Upper lobe of left lung (tissue), 6 donors: Measurements from ENCODE around the gene PTPN1. TPM values are rescaled to one million over a fixed set of nuclear protein-coding genes. Genes with fewer than 3 reads are reported as not detected.
"Not testable (repeated sequence)": the region's sequence is repeated elsewhere in the genome, so short reads cannot be mapped to it uniquely, and the experiment has no call there.

ENCODE experiments used
- ATAC-seq, 2 donors: fragments of 200-7000 bp; cut with Tn5 transposase; one replicate each; pipeline ENCODE4 v1.9.1; 2022; ENCODE audit warnings: mild to moderate bottlenecking in 2 of 2, moderate library complexity in 2 of 2; ENCODE audit not compliant: low FRiP score in 2 of 2
- DNase-seq, 2 donors: peaks; one replicate each; pipeline ENCODE4 v3.0.0-alpha.2; 2019 to 2020
- H3K27ac ChIP-seq, 4 donors: fragments of 200-600 bp; sonication (generic); one replicate each; pipeline ENCODE4 v1.5.1; 2016 to 2019
- H3K27me3 ChIP-seq, 4 donors: fragments of 200-600 bp; sonication (generic); one replicate each; pipeline ENCODE4 v1.5.1; 2017 to 2019
- H3K36me3 ChIP-seq, 4 donors: fragments of 200-600 bp; sonication (generic); one replicate each; pipeline ENCODE4 v1.5.1; 2016 to 2019
- H3K4me1 ChIP-seq, 4 donors: fragments of 200-600 bp; sonication (generic); one replicate each; pipeline ENCODE4 v1.5.1; 2018 to 2019
- H3K4me3 ChIP-seq, 4 donors: fragments of 200-600 bp; sonication (generic); one replicate each; pipeline ENCODE4 v1.5.1; 2017 to 2019; ENCODE audit warnings: mild to moderate bottlenecking in 2 of 4, moderate library complexity in 1 of 4
- H3K9me3 ChIP-seq, 4 donors: fragments of 200-600 bp; sonication (generic); one replicate each; pipeline ENCODE4 v1.5.1; 2018 to 2019
- EP300 ChIP-seq, 4 donors: sonication (generic); formaldehyde crosslinking; IDR thresholded peaks; one replicate each; pipeline ENCODE4 v1.5.1; 2017; ENCODE audit warnings: antibody characterized with exemption in 4 of 4, control low read depth in 2 of 4
- POLR2A ChIP-seq, 4 donors: fragments of 450-650 bp; IDR thresholded peaks; one replicate each; pipeline ENCODE4 v1.5.1; 2016 to 2017; ENCODE audit warnings: antibody characterized with exemption in 4 of 4, mild to moderate bottlenecking in 2 of 4
- POLR2AphosphoS5 ChIP-seq, 2 donors: sonication (generic); formaldehyde crosslinking; IDR thresholded peaks; one replicate each; pipeline ENCODE4 v1.5.1; 2017; ENCODE audit warnings: antibody characterized with exemption in 2 of 2
- WGBS, 2 donors: methylation state at CpG; one replicate each; pipeline ENCODE4 v1.1.5; 2017 to 2018; 5-methylcytosine and 5-hydroxymethylcytosine counted together
- total RNA-seq, 6 donors: library from RNA; depleted of rRNA in 4 of 6; stranded (reverse); fragments of >200 nt in 4 of 6; gene quantifications; one replicate each; pipeline versions ENCODE4 v1.1.0 to v1.2.1, GENCODE V29; 2016 to 2021
- TF ChIP-seq, protein P1 (sequence below), 6 experiments: fragments of 450-650 bp in 4 of 6; fragments of 200-600 bp in 2 of 6; sonication (generic) in 2 of 6; IDR thresholded peaks; one replicate each; pipeline ENCODE4 v1.5.1; 2016 to 2019; ENCODE audit warnings: antibody characterized with exemption in 6 of 6
- donor health status: DM: no; HTN: no; CAD: no; lungs with moderate emphysema.
- donor health status: DM: no; HTN: yes; CAD: no; lungs with severe emphysema.

Gene PTPN1
- total RNA-seq, 6 donors from 2014 or later, result 75.1 to 137 (median 96.1) TPM

DNA sequence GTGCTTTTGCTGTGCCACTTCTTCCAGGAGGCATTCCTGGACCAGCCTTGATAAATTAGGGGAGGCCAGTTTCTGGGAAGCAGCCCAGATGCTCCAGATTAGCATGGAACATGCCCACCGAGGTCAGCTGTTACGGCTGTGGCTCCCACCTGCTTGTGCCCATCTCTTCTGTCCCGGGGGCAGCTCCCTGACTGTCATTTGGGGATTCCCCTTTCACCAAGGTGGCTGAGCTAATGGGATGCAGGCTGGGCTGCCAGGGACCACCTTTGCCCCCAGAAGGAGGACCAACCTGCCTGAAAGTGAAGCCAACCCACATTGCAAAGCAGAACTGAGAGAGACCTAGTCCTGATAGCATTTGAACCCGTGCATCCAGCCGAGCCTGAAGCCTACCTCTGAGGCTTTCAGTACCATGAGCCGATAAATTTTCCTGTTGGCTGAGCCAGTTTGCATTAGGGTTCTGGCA lies 85.3 kb downstream of the PTPN1 start:
- peaks cover 0 to 4% (median 0%) of the 10 kb centered on the region in 4 donors for H3K36me3 ChIP-seq
- H3K4me1 ChIP-seq, result peaks cover 19 to 42% (median 22%) of the 10 kb centered on the region in 4 donors
- ATAC-seq (no peak), DNase-seq (no peak)
- WGBS, 2 donors, result 79 to 82% methylated on average over 2 to 6 of the region's 6 CpGs
- H3K27ac ChIP-seq, result no peak overlapping the region
- no peaks in the 10 kb centered on the region for H3K9me3 ChIP-seq
- no peaks in the 10 kb centered on the region for H3K27me3 ChIP-seq
- H3K4me3 ChIP-seq, result no peak overlapping the region
- TF ChIP-seq POLR2AphosphoS5 (IDR thresholded peaks at IDR 0.05) (peak in 1 of 2 donors; percentile 6), EP300 (IDR thresholded peaks at IDR 0.05) (no peak)

DNA sequence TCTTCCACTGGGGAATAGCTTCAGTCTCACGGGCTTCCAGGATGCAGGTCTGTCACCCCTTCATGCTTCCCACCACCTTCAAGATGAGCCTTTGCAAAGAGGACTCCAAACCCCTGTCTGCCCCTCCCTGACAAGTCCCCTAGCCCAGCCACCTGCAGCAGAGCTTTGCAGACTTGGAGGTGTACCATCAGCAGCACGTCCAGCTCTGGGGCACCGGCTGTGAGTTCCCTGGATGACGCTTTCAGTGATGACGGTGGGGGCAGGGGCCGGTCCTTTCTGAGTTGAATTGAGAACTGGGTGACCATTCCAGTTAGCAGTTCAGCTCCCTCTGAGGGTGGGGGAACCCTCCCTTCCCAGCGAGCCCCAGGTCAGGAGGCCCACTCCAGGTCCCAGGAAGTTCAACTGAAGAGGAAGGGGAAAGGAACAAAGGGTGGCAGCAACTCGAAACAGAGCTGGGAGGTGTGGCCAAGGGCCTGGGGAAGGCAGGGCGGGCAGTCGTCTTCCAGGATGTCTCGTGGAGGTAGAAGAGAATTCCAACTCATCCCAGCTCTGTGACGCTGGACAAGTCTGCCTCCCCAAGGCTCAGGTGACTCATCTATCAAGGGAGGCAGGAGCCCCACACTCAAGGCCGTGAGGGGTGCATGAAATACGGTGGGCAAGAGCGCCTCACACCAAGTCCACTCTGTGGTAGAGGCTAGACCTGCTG lies 86.0 kb downstream of the PTPN1 start:
- peak in 1 of 2 donors; percentile 6 for ATAC-seq
- Histone ChIP-seq H3K9me3 (no peaks in the 10 kb centered on the region), H3K27me3 (no peaks in the 10 kb centered on the region), H3K4me3 (no peak overlapping the region), H3K27ac (no peak overlapping the region), H3K36me3 (no peaks in the 10 kb centered on the region), H3K4me1 (peaks cover 19 to 42% (median 22%) of the 10 kb centered on the region in 4 donors)
- DNase-seq, result no peak
- no peak for TF ChIP-seq EP300 (IDR thresholded peaks at IDR 0.05)
- TF ChIP-seq, protein P1, sequence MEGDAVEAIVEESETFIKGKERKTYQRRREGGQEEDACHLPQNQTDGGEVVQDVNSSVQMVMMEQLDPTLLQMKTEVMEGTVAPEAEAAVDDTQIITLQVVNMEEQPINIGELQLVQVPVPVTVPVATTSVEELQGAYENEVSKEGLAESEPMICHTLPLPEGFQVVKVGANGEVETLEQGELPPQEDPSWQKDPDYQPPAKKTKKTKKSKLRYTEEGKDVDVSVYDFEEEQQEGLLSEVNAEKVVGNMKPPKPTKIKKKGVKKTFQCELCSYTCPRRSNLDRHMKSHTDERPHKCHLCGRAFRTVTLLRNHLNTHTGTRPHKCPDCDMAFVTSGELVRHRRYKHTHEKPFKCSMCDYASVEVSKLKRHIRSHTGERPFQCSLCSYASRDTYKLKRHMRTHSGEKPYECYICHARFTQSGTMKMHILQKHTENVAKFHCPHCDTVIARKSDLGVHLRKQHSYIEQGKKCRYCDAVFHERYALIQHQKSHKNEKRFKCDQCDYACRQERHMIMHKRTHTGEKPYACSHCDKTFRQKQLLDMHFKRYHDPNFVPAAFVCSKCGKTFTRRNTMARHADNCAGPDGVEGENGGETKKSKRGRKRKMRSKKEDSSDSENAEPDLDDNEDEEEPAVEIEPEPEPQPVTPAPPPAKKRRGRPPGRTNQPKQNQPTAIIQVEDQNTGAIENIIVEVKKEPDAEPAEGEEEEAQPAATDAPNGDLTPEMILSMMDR (IDR thresholded peaks at IDR 0.05), result no peak
- TF ChIP-seq POLR2AphosphoS5 (IDR thresholded peaks at IDR 0.05), result no peak
- no peak for TF ChIP-seq POLR2A (IDR thresholded peaks at IDR 0.05)
- 7 to 46% methylated on average over 6 to 15 of the region's 15 CpGs for WGBS, 2 donors

DNA sequence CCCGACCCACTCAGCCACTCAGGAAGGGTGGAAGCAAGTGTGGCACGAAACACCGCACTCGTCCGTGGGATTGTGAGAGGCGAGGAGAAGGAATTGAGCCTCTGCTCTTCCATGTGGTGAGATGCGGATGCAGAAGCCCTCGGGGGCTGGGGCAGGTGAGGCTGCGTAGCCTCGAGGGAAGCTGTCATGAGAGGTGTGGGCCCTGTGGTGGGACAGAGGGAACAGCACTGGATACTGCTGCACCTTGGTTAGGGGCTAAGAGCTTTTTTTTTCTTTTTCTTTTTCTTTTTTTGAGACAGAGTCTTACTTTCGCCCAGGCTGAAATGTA lies 86.5 kb downstream of the PTPN1 start:
- 88 to 92% methylated on average over 10 to 11 of the region's 11 CpGs for WGBS, 2 donors
- H3K27me3 ChIP-seq, result no peaks in the 10 kb centered on the region

DNA sequence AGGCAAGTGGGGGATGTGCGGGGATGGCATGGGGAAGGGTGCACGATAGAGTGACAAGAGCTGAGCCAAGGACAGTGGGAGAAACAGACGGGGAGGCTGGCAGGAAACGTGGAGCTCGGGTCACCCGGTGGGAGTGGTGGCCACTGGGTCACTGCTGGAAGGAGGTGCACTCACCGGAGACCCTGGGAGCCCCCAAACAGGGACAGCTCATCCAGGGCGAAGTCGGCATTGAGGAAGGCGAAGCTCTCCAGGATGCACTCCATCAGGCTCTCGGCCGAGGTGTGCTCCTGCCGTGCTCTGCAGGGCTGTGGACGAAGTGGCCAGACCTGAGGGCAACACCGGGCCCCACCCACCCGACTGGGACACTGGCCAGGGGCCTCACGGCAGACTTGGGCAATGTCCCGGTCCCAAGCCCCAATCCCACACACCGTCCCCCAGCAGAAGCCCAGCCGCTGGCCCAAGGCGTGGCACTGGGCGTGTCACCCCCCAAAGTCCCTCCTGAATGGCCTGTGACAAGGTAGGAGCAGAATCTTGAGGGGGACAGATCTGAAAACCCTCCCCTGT lies 87.3 kb downstream of the PTPN1 start:
- ATAC-seq (peak in 1 of 2 donors; percentile 17), DNase-seq (peak; percentile 51 to 83)
- Histone ChIP-seq H3K4me1 (peaks cover 11 to 31% (median 14%) of the 10 kb centered on the region in 4 donors), H3K36me3 (peaks cover 0 to 10% (median 0%) of the 10 kb centered on the region in 4 donors), H3K9me3 (no peaks in the 10 kb centered on the region), H3K4me3 (no peak overlapping the region), H3K27me3 (no peaks in the 10 kb centered on the region), H3K27ac (no peak overlapping the region)
- peak in 1 of 2 donors; percentile 6 for TF ChIP-seq POLR2AphosphoS5 (IDR thresholded peaks at IDR 0.05)
- TF ChIP-seq EP300 (IDR thresholded peaks at IDR 0.05), result no peak
- 79 to 82% methylated on average over 14 to 22 of the region's 22 CpGs for WGBS, 2 donors

More for the DNA sequence above, 86.5 kb downstream of the PTPN1 start:
- H3K27ac ChIP-seq, result no peak overlapping the region
- TF ChIP-seq POLR2A (IDR thresholded peaks at IDR 0.05) (no peak), EP300 (IDR thresholded peaks at IDR 0.05) (no peak), POLR2AphosphoS5 (IDR thresholded peaks at IDR 0.05) (no peak)
- TF ChIP-seq, protein P1 (IDR thresholded peaks at IDR 0.05), result no peak
- no peak for DNase-seq
- H3K9me3 ChIP-seq, result no peaks in the 10 kb centered on the region
- no peak overlapping the region for H3K4me3 ChIP-seq
- H3K4me1 ChIP-seq, result peaks cover 19 to 39% (median 20%) of the 10 kb centered on the region in 4 donors
- peaks cover 0 to 2% (median 0%) of the 10 kb centered on the region in 4 donors for H3K36me3 ChIP-seq
- no peak for ATAC-seq

GRCh38 chr20:50598074-50598473 lies 87.9 kb downstream of the PTPN1 start:
- TF ChIP-seq, protein P1 (IDR thresholded peaks at IDR 0.05), result no peak
- TF ChIP-seq POLR2AphosphoS5 (IDR thresholded peaks at IDR 0.05), result no peak
- no peak for TF ChIP-seq EP300 (IDR thresholded peaks at IDR 0.05)
- TF ChIP-seq POLR2A (IDR thresholded peaks at IDR 0.05), result no peak
- Histone ChIP-seq H3K36me3 (peaks cover 0 to 10% (median 0%) of the 10 kb centered on the region in 4 donors), H3K27me3 (no peaks in the 10 kb centered on the region), H3K4me1 (peaks cover 7 to 25% (median 10%) of the 10 kb centered on the region in 4 donors), H3K4me3 (no peak overlapping the region), H3K9me3 (no peaks in the 10 kb centered on the region), H3K27ac (no peak overlapping the region)
- 91 to 94% methylated on average over 7 of the region's 7 CpGs for WGBS, 2 donors
- no peak for DNase-seq
- ATAC-seq, result no peak

DNA sequence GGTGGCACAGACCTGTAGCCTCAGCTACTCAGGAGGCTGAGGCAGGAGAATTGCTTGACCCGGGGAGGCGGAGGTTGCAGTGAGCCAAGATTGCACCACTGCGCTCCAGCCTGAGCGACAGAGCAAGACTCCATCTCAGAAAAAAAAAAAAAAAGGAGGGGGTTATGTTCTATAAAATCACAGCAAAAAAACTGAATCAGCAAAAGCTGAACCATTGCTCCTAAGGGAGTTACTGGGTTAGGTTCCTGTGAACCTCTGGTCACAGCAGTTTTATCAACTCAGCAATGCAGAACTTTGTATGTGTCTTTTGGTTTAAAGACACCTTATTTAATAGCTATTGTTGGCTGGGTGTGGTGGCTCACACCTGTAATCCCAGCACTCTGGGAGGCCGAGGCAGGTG lies 88.6 kb downstream of the PTPN1 start:
- not testable (repeated sequence) for ATAC-seq, H3K4me3 ChIP-seq
- WGBS, 2 donors, result 92 to 95% methylated on average over 5 of the region's 5 CpGs

More for the DNA sequence above, 88.6 kb downstream of the PTPN1 start:
- not testable (repeated sequence) for H3K9me3 ChIP-seq, DNase-seq, H3K27ac ChIP-seq, H3K36me3 ChIP-seq, H3K27me3 ChIP-seq
- peaks cover 6 to 24% (median 10%) of the 10 kb centered on the region in 4 donors for H3K4me1 ChIP-seq
